Erythroblast (primary cell): ENCODE results near the gene CORO2B.

ENCODE experiments used
- GATA1 ChIP-seq: IDR thresholded peaks from 2 replicates; pipeline ENCODE4 v1.6.1; 2011; ENCODE audit warnings: low read depth, mild to moderate bottlenecking, control low read depth, low read length, moderate library complexity
- POLR2A ChIP-seq: IDR thresholded peaks from 2 replicates; pipeline ENCODE4 v1.6.1; 2011; ENCODE audit warnings: mild to moderate bottlenecking, low read length

DNA sequence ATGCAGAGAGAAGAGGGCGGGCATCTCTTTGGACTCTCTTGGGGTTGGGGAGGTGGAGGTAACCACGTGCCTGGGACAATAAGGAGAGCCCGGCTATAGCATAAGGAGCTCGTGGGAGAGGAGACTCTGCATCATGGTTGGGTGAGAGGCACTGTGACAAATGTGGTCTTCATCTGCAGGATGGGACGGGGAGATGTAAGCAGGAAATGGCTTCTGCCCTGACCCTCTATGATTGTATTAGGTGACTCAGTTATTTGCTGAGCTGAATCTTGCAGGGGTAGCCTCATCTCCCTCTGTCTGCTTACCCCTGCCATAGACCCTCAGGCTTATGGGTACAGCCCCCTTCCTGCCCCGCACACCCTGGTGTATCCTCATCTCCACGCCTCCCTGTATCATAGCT, 48.7 kb downstream of the CORO2B start:
- TF ChIP-seq POLR2A: no peak
- TF ChIP-seq GATA1: no peak
